C1 segment of cervical spinal cord (tissue), 14 donors: Measurements from ENCODE around the gene HOXD11.

Experiments used
- DNase-seq, 14 donors: peaks; one replicate each; lab custom pipeline; 2025; lab: John Stamatoyannopoulos, UW

HOXD11 gene

DNA sequence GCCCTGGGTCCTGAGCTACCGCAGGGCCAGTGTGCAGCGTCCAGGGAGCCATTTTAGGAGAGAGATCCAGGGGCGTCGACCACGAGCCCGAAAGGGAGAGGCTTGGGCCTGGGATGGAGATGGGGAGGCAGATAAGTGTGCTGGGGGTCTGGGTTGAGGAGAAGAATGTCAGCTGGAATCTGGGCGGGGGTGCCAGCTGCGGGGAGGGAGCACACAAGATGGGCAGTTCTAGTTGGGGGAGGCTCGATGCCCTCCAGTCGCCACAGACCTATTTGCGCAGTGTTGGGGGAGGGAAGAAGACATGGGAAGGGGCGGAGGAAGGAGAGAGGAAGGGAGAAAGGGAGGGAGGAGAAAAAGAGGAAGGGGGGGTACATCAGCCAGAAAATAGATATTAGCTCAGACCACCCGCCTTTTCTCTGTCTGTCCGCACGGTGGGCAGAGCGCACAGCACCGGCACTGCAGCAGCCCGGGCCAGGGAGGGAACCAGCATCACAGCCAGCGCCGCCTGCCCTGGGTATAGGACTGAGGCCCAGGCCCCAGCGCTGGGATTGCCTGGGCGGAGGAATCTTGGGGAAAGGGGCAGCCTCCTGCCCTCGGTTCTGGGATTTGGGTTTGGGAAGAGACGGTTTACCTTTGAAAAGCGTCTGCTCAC is 1.9 kb upstream of the HOXD11 start:
- no peak for DNase-seq

DNA sequence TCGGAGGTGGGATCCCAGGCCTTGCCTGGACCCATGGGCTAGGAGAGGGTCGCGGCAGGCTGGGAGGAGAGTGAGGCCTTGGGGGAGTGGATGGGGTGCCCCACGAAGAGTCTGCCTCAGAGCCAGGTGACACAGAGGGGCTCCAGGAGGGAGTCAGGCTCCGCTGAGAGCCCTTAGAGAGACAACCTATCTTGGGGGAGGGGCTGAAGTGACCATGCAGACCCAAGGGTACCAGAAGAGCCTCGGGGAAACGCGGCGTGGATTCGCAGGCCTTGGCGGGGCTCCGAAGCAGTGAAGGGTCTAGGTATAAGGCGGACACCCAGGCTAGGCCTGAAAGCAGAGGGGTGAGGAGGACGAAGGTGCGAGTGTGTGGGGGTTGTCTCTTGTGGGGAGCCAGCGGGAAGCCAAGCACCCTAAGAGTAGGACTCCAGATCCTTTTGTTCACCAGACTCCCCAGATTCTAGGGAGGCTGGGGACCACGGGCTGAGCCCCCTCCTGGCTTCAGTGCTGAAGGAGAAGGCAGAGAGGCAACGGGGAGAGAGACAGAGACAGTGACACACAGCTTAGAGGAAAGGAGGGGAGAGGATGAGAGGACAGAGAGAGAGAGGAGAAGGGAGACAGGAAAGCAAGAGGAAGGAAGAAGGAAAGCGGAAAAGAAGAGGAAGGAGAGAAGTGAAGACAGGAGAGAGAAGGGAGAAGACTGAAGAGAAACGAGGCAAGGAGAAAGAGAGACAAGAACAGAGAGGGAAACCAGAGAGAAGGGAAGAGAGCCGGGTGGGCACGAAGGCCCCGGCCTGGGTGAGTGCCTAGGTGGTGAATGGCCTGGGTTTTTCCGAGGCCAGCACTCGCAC is 1.1 kb upstream of the HOXD11 start:
- DNase-seq = no peak

DNA sequence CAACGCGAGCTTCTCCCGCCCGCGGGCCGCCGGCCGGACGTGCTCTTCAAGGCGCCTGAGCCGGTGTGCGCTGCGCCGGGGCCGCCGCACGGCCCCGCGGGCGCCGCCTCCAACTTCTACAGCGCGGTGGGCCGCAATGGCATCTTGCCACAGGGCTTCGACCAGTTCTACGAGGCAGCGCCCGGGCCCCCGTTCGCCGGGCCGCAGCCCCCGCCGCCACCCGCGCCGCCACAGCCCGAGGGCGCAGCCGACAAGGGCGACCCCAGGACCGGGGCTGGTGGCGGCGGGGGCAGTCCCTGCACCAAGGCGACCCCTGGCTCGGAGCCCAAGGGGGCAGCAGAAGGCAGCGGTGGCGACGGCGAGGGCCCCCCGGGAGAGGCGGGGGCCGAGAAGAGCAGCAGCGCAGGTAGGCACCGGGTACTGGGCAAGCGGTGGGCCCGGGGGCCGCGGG is 676 bp downstream of the HOXD11 start:
- no peak for DNase-seq

DNA sequence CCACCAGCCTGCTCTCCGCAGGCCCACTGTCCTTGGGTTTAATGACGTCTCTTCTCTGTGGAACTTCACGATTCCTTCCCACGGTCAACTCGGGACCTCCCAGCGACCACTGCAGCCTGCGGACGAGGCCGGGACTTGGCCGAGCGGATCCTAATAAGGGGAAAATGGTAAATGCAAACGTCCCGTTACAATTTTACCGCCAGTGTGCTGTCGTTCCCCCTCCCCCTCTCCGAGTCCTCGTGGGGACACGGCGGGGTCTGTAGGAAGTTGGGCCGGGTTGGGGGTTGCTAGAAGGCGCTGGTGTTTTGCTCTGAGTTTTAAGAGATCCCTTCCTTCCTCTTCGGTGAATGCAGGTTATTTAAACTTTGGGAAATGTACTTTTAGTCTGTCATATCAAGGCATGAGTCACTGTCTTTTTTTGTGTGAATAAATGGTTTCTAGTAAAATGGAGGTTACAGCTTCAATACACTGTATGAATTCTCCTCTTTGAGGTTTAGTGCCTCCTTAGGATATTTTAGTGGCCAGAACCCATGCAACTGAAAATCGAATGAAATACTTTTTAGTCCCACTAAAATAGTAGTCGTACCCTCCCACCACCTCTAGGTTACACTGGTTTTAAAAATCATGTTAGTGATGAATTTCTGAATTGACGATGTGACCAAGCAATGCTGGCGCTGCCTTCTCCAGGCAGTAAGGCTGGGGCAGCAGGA is 2.3 kb downstream of the HOXD11 start:
- DNase-seq = no peak

DNA sequence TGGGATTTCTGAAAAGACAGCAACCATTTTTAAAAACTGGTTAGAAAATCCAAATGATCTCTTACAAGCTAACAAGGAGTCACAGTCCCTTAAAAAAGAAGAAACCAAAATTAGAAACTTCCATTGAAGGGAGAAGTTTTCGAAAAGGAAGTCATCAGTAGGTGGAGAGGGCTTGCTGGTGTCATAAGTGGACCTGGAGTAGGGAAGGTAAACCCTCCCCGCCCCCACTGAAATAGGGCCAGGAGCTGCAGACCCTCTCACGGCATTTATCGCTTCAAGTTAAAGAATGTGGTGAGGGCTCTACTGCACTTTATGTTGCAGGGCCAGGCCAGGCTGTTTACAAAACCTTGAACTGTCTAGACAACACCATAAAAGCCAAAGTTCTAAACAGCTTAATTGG is 2.9 kb downstream of the HOXD11 start:
- no peak for DNase-seq

DNA sequence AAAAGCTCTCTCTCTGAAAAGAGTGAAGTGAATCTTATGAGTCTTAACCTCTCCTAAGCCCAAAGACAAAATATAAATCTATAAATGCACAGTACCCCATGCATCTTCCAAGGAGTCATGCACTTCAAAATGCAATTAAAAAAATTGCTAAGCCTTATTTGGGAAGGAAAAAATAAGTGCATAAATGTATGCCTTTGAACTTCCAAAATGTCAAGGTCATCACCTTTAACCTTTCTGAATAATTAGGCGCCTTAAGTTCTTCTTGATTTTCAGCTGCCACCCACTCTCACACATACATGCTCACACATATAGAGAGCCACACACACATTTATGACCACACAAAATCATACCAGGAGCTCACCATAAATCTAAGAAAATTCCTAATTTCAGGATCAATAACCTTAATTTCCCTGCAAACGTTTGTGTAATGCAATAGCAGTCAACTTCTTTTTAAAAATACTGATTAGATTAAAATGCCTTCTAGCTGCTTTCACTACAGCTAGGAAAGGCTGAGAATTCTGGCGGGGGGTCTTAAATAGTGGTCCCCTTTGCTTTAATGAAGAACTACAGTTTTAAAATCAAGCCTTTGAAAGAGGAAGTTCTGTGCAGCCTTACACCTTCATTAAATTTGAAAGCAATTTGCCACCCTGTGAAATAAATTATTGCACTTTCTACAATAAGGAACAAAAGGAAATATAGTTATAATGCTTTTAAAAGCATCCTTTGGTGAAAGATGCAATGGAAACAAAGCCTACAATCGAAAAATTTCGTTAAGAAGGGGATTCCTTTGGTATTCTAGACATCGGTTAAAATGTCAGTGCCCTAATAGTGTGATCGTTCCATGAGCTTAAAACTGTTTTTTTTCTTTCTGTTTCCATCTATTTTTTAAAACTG is 3.6 kb downstream of the HOXD11 start:
- DNase-seq = no peak

DNA sequence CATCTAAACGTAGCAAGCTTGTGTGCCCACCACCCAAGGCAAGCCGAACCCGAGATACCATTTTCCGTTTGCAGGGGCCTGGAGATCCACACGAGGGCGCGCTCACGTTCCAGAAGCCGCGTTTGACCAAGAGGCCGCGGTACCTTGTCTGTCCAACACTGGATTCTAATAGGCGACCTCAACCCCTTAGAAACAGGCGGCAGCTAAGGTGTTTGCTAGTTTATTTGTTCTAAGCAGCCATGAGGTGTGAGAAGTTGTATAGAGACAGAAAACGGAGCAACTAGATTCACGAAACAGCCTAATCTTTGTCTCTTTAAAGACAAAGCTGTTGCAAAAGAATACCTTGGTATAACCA is 4.2 kb downstream of the HOXD11 start:
- no peak for DNase-seq

DNA sequence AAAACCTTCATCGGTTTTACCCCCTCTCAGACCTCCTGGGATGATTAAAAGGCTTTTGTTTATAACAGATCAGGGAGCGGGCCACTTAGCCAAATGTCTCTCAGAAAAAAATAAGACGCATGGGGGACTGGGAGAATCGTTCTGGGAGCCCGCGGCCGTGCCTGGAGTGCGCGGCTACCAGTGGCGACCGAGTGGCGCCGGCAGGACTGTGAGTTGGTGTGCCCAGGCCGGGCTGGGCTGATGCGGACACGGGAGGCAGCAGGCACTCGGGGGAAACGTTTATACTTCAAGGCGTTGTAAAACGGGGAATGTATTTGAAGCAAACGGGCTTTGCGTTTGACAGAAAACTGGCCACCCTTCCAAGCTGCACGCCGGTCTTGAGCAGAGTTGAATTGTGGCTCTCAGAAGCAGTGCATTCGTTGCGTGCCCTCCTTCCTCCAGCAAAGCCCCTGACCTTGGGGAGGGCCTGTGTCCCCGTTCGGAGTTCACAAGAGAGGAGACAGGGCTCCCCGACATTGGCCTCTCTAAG is 4.8 kb downstream of the HOXD11 start:
- no peak for DNase-seq

DNA sequence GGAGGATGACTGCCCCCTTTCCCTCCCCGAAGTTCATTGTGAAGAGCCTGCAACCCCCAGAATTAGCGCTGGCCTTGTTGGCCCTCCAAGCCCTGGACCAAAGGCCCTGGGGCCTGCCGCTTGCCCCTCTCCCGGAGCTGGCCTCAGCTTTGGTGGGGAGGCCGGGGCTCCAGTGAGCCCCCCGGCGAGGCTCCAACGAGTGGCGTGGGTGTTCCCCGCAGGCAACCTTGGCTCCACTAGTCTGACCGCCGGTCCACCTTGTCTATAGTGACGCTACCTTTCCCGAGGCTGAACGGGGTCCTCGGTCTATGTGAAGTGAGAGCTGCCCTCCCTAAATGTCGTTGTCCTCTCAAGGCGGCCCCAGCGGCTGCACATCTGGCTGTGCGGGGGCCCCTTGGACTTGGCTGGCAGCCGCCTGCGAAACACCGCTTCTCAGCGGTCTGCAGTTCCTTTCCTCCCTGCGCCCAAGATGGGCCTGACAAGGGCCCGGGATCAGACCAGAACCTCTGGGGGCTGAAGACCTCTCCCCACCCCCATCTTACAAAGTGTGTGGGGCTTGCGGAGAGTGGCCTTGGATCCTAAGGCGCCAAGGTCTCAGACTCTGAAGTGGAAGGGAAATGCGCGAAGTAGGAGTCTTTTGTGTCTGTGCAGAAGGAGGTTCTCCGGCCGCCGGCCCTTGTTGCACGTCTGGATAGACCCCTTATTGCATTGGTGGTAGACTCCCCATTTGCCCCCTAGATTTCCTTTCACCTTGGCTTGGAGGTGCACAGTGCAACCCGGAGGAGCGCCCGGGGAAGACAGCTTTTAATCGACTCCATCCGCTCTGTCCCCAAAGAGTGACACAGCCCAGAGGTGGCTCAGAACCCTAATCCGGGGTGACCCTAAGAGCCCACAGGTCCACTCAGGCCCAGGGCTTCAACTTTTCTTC is 5.6 kb downstream of the HOXD11 start:
- DNase-seq = no peak

DNA sequence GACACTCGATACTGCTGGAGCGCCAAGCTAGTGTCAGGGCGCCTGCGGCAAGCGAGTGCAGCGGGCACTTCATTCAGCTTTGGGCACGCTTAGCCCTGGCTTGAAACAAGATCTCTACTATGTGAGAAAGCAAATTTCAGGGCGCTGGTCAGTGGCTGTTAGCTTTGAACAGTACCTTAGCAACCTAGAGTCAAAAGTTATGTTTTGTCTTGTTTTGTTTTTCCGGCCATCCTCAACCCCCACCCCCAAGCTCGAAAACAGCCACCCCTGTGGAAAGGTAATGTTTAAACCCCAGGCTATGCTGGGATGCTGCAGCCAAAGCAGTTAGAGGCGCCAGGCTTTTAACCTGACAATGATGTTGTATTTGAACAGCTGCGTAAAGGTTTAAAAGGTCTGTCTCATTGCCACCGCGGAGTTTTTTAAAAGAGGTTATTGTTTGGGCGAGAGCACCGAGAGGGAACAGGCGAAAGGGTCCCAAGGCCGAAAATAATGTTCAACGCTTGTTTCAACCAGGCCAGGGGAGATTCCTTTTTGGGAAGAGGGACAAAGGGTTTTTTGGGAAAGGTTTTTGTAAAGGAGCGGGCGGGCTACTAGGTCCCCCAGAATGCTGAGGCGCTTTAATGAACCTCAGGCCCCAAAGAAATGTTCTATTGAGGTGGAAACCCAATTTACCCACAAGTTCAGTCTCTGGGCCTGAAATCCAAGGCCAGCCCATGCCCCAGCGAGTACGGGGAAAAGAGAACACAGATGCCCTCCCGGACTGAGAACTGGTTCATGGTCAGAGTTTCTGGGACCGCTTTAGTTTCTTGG is 7.2 kb downstream of the HOXD11 start:
- DNase-seq = no peak

DNA sequence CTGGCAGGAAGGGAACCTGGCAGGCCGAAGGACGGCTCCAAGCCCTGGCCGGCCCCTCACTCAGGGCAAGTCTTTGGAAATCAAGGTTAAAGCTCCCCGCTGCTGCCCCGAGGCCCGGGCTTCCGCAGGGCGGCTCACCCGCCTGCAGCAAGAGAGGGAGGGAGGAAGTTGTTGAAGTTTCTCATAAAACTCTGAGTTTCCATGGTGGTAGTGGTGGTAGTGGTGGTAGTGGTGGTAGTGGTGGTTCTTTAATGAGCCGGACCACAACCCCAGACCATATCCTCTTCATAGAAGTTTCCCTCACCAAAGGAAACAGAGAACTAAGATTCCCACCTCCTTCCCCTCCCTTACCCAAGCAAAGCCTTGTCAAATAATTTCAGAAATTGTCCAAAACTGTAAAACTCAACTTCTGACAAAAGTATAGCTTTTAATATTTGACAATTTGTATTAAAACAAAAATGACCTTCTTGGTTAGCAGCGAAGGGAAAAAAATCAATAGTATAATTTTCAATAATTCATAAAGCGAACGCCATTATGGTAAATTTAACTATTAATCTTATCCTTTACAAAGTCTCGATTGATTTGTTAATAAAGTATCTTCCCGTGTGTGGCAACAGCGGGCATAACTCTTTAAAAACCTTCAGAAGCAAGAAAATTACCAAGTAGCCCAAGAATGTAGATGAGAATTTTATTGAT is 8.0 kb downstream of the HOXD11 start:
- DNase-seq = no peak

DNA sequence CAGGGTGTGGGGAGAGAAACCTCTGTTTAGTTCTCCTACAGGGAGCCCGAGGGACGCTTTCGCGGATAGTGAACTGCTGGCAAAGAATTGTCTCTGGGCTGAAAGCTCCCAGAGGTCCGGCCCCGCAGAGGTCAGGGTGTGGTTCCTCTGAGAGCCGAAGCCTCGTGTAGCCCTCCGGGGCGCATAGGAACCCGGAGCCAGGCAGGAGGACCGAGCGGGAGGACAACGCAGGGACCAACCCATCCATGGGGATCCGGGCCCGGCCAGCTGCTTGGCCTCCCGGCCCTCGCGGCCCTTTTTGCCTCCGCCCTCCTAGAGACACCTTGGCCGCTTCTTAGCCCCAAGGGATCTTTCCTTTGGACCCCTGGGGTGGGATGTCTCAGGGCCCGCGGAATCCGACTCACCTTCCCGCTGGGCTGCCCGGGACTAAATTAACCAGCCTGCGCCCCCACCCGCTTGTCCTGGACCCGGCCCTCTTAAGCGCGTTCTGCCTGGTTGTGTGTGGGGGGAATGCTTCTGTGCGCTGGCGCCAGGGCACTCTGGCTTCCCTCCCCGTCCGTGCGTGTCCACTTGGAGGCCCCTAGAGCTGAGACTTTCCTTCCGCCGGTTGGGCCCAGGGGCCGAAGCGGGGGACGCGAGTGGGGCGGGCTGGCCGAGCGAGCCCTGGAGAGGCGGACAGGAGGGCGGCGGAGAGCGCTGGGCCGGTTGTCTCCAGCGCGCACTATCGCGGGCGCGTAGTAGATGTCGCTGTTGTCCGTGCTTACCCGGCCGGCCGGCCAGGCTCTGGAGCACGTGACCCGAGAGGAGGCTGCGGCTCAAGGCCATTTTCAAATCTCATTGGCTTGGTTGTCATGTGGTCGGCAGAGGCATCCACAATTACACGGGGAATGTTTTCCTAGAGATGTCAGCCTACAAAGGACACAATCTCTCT is 9.1 kb downstream of the HOXD11 start, which contains the start of gene HOXD10:
Gene HOXD10, plus strand, starts transcription at position 896 of the 931 bp plus-strand sequence. CDS start 56 bp downstream, outside the sequence.
- no peak for DNase-seq

DNA sequence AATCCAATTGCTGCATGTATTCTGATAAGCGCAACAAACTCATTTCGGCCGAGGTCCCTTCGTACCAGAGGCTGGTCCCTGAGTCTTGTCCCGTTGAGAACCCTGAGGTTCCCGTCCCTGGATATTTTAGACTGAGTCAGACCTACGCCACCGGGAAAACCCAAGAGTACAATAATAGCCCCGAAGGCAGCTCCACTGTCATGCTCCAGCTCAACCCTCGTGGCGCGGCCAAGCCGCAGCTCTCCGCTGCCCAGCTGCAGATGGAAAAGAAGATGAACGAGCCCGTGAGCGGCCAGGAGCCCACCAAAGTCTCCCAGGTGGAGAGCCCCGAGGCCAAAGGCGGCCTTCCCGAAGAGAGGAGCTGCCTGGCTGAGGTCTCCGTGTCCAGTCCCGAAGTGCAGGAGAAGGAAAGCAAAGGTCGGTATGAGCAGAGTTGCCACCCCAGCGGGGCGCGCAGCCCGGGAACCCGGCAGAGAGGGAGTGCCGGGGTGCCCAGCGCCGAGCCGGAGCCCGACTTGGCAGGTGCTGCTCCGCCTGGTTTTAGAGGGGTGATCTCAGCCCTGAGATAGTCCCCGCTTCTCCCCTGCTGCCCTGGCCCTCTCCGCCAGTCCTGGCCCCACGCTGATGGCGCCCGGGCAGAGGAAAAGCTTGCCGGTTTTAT is 10.2 kb downstream of the HOXD11 start:
- DNase-seq = no peak

DNA sequence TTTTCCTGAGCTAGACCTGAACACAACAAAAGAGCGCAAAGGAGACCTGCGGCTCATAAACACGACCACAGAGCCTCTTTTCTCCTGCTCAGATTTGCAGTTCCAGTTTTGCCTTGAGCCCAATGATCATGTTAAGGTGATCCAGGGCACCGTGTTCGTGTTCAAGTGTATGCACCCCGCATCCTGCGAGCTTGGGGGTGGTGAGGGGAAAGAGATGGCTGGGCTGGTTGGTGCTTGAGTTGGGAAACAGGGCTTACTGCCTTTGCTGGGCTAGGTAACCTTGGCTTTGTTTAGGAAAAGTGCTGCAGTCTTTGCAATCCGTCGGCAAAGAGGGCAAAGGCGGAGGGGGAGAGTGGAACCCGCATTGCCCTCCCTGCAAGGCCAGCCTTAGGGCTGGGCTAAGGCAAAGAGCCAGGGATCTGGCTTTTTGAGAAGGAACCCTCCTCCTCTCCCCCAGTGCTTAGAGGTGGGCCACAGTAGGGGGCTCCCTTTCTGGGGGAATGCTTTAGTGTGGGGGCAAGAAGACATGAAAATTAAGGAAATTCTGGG is 10.8 kb downstream of the HOXD11 start:
- DNase-seq = no peak

DNA sequence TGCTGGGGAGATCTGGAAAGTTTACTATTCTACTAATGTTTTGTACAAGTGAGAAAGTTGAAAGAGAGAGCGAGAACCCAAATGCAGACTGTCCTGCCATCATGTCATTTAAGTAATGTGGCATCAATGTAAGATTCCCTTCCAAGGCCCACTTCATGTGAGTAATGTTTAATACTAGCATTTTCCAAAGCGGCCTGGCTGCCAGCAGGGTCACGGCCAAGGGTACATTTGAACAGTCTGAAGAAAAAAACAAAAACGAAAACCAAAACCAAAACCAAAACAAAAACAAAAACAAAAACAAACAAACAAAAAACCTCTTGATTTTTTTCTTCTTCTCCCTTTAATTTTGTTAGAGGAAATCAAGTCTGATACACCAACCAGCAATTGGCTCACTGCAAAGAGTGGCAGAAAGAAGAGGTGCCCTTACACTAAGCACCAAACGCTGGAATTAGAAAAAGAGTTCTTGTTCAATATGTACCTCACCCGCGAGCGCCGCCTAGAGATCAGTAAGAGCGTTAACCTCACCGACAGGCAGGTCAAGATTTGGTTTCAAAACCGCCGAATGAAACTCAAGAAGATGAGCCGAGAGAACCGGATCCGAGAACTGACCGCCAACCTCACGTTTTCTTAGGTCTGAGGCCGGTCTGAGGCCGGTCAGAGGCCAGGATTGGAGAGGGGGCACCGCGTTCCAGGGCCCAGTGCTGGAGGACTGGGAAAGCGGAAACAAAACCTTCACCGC is 11.7 kb downstream of the HOXD11 start:
- DNase-seq = no peak
